NOMO-1 (cell line): ENCODE results near the gene TMA7B.
A peak's percentile ranks its signal among the peaks of the same experiment; 100 is the strongest.
"Not testable (repeated sequence)": the region's sequence is repeated elsewhere in the genome, so short reads cannot be mapped to it uniquely, and the experiment has no call there.

Experiments used
- DNase-seq, 2 experiments: peaks; one replicate each; lab custom pipeline; 2025; ENCODE audit not compliant: unreplicated experiment in 2 of 2; lab: John Stamatoyannopoulos, UW

TMA7B gene

DNA sequence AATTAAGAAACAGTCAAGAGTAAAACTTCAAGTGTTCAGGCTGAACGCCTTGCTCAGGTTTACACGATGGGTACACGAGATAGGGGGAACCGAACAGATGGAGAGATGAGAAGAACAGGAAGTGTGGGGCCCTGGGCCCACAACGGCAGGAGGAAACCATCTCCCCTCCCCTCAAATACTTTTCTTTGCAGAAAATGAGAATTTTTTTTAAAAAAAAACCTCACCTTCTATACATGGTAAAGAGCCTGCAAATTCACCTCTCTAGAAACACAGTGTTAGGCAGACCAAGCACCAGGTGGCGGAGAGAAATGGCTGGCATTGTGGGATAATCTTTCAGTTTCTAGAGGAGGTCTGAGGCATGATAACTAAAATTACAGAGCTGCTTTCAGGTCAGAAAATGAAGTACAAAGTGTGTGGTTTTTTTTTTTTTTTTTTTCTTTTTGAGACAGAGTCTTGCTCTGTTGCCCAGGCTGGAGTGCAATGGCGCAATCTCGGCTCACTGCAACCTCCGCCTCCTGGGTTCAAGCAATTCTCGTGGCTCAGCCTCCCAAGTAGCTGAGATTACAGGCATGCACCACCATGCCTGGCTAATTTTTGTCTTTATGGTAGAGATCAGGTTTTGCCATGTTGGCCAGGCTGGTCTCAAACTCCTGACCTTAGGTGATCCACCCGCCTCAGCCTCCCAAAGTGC, 8.4 kb upstream of the TMA7B start:
- DNase-seq = not testable (repeated sequence)

DNA sequence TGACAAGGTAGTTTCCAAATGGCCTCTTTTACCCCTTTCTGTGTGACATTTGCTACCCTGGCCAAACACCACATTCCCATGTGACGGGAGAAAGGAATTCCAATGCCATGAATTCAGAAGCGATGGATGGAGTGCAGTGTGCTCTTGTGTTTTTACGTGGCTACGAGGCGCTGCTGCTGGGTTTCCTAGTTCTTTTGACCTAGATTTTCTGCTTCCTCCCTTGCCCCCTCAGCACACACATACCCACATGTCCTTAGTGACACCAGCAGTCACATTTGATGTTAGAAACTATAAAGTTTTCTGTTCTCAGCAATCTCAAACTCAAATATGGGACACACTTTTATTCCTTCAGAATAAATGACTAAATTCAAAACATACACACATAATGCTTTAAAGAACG, 7.8 kb upstream of the TMA7B start:
- no peak for DNase-seq

DNA sequence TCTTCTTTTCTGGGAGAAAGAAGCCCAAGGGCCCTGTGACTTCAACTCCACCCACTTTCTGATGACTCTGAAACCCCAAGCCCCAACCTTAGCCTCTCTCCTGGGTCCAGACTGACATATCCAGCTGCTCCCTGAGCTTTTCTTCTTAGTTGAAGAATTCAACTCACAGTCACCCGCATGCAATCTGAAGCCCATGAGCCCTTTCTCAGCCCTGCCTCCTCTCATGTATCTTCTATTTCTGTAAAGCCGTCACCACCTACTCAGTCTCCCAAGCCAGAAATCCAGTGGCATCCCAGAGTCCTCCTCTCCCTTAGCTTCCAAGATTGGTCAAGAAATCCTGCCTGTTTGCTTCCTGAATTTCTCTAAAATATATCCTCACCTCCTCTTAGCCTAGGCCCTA, 7.1 kb upstream of the TMA7B start:
- no peak for DNase-seq

DNA sequence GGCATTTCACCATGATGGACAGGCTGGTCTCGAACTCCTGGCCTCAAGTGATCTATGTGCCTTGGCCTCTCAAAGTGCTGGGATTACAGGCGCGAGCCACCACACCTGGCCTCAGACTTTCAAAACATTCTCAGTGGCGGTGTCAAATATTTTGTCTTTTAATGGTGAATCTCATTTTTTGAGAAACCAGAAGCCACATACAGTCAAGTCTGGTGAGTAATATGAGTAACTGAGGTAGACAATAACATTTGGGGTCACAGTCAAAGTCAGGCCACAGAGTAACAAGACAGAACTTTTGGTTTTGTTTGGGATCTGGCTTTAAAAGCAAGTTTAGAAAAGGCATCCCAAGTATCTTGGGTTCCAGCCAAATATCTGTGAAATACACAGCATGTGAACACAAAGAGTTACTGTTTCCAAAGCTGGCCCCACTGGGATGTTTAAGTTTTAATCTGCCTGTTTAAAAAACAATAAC, 5.6 kb upstream of the TMA7B start:
- no peak for DNase-seq

DNA sequence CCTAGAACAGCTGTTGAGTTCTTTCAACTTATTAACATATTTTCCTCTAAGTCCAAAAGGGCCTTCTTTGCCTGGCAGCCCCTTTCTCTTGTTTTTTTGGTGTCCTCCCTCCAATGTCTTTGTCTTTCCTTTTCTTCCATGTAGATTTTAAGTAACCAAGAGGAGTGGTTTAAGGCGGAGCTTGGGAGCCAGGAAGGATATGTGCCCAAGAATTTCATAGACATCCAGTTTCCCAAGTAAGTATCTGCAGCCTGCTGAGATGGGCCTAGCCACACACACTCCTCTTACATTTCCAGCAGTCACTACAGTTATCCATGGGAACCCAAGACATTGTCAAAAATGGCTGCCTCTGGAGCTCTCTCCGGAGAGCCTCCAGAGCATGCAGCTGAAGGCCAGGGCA, 4.5 kb upstream of the TMA7B start:
- DNase-seq = no peak

DNA sequence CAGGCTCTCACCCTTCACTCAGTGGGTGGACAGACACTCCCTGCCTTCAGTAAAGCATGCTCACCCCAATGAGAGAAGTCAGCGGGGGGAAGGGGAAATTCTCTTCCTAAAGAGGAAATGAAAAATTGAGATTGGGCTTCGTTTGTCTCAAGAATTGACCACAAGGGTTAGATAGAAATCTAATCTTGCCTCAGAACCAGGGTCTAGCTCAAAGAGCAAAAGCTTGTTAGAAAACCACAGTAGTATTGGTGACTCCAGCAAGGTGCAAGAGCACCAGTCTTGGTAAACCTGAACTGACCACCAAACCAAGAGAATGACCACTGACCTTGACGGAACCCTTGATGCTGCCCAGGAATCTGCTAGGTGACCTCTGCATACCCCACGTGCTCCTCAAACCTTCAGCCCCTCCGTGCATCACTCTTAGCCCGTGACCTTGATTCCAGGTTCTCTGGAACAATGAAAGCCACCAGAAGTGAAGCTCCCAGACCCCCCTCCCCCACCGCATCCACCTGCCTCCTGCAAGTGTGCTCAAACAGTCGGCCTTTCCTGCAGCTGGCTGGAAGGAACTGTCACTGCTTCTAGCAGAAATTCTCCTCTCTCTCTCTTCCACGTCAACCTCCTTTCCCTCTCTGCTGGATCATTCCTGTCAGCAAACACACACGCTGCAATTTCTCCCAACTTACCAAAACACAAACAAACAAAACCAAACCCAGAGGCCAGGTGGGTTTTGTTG, 3.1 kb upstream of the TMA7B start:
- DNase-seq = peak; percentile 64 to 96

DNA sequence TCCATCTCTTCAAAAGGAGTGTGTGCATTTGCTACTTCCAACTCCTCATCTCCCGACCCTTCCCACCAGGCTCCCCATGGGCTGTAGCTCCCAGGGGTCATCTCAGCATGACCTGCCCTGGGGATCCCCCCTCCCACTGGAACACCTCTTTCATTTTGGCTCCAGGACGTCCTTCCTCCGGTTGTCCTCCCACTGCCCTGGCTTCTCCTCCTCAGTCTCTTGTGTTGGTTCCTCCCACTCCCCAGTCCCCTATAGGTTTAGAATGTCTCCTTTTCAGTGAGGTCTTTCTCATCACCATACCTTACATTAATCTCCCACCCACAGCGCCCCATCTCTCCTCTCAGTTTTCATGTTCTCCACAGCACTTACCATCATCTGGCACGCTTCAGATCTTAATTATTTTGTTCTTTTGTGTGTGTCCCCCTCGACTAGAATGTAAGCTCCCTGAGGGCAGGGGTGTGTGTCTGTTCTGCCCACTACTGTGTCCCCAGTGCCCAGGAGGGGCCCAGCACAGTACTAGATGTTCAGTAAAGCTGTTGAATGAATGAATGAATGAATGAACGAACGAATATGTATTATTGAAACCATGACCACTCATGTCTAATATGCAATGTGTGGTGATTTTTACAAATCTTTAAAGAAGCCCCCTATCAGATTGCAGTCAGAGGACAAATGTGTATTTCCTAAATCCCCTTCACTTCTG, 2.0 kb upstream of the TMA7B start:
- no peak for DNase-seq

DNA sequence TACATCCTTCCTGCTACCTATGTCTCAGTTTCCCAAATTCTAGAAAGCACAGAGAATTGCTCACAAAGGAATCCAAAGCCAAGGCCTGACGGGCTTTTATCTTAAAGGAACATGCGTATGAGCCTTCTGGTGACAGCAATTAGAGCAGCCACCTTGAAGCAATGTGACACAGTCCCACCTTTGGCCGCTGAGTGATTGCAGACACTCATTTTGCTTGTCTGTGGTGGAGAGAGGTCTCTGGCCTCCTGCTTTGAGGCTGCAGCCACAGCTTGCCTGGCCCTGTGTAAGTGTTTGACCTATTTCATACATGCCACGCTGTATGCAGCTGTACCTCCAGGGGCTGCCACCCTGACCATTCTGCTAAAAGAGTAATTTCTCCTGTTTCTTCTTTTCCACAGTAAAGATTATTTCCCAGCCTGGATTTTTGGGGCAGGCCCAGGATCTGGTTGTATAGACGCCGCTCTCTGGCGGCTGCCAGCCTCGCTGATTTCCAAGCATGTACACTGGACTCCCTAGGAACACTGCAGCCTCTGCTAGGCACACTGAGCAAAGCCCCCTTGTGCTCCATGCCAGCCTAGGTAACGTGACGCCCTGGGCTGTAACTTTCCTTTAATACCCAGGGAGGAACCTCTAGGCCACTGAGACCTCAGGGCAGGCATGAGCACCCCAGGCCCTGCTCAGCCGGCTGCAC, 1.1 kb upstream of the TMA7B start:
- no peak for DNase-seq

DNA sequence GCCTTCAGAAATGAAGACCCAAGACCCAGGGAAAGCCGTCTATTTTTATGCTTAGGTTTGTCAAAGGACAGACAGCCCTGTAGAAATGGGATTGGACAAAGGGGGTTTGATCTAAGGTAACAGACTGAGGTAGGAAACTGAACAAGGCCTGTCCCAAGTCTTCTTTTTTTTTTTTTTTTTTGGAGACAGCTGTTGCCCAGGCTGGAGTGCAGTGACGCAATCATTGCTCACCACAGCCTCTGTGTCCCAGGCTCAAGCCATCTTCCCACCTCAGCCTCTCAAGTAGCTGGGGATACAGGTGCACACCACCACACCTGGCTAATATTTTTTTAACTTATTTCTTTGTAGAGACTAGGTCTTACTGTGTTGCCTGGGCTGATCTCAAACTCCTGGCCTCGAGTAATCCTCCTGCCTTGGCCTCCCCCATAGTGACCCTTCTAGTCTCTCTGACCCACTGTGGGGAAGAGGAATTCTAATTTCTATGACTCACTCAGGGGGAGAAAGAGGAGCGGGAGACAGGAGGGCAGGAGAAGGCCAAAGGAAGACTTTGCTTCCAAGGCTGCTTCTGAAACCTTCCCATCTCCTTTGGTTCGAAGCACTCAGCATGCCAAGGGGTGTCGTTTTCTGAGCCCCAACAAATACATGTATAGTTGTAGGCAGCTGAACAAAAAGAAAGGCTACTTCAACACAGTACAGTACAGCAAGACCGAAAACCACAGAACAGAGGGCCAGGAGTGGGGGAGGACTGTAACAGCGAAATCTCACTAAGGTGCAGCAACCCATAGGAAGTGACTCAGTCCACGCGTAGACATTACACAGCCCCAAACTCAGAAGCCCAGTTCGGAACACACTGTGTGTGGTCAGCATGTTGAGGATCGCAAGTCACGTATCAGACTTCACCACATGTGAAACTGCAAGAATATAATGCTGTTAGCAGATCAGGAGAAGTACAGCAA, 872 bp downstream of the TMA7B start:
- DNase-seq = peak; percentile 96 to 97

DNA sequence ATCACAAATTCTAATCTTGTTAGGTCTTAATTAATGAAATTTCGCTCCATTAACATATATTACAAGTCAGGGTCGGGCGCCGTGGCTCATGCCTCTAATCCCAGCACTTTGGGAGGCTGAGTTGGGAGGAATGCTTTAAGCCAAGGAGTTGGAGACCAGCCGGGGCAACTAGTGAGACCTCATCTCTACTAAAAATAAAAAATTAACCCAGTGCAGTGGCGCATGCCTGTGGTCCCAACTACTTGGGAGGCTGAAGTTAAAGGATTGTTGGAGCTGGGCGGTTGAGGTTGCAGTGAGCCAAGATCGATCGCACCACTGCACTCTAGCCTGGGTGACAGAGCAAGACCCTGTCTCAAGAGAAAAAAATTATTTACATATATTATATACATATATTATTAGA, 1.9 kb downstream of the TMA7B start:
- no peak for DNase-seq

DNA sequence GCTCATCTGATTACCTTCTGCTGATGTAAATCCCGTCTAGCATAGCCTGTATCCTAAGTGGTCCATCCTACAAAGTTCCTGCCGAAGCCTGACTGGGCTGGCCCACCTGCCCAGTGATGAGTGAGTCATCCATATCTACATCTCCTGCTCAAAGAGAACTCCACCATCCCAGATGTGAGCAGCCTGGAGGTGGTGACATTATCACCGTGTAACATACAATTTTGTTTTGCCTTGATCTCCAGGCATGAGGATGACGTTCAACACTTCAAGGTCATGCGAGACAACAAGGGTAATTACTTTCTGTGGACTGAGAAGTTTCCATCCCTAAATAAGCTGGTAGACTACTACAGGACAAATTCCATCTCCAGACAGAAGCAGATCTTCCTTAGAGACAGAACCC, 5.6 kb downstream of the TMA7B start:
- DNase-seq = no peak

DNA sequence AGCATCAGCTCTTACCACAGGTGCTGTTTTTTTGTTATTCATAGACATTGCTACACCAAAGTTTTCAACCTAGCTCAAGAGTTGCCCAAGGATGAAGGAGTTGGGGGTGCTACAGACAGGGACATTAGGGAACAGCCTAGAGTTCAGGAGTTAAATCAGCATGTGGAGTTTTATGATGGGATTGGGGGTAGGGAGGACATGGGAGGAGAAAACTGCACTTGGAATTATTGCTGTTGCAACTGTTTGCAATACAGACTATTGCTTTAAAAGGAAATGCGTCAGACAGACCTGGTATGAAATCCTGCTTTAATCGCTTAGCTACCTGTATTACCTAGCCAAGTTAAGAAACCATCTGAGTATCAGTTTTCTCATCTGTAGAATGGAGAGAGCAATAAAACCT, 6.3 kb downstream of the TMA7B start:
- DNase-seq = no peak

DNA sequence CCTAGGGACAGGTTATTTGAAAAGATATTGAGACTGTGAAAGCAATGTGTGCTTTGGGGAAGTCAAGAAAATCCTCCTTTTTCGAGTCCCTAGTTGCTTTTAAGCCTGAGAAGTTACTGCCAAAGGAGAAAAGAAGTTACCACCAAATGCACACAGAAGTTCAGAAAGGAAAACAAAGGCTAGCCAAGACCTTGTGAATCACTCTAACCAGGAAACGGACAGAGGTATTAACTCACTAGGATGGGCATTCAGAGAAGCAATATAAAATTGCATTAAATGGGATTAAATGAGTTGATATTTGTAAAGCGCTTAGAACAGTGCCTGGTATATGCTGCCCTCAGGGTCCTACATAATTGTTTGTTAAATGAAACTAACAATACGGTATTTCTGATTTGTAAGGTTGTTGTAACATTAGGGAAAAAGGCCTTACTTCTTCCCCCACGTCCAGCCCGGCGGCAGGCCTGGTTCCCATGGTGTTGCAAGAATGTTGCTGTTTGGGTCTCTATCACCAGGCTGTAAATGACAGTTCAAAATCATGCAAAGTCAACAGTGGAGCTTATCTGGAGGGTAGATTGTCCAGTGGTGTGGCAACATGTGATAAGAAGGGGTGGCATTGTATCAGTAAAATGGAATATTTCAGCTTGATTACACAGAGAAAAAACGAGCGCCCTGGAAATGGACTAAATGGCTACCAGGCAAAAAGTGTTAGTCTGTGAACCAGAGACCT, 7.1 kb downstream of the TMA7B start:
- no peak for DNase-seq

DNA sequence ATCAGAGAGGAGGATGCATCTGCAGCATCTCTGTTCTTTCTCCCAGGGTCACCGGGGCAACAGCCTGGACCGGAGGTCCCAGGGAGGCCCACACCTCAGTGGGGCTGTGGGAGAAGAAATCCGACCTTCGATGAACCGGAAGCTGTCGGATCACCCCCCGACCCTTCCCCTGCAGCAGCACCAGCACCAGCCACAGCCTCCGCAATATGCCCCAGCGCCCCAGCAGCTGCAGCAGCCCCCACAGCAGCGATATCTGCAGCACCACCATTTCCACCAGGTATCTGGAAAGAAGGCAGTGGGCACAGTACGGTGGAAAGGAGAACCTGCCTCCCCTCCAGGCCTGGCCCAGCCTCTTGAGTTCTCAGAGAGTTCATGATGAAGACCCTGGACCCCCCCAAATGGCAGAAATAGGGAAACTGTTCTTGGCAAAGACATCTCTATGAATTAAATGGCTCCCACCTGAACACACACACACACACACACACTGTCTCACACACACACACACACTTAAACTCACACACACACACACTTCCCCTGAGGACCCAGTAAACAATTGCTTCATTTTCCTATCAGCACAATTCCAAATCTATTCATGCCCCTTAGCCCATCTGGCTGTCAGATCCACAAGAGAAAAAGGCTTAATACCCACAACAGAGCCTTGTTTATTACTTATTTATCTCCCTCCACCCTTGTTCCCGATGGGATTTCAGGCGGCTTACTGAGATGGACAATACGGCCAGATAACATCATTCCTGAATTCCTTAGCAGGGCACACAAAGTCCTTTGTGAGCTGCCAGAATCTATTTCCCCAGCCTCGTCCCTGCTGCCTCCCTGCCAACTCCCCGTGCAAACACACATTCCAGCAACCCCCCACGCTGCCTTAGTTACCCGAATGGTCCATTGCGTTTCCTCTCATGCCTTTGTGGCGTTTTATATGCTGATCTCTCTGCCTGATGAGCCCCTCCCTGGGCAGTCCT, 8.1 kb downstream of the TMA7B start:
- no peak for DNase-seq

DNA sequence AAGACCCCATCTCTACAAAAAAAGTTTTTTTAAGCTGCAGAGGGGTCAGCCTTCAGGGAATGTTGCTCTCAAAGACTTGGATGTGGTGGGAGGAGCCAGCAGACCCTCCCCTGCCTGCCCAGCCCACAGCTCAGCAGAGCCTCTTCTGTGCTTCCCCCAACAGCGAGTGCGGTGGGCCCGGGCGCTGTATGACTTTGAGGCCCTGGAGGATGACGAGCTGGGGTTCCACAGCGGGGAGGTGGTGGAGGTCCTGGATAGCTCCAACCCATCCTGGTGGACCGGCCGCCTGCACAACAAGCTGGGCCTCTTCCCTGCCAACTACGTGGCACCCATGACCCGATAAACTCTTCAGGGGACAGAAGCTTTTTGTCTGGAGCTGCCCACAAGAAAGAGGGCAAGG, 10.5 kb downstream of the TMA7B start:
- no peak for DNase-seq

DNA sequence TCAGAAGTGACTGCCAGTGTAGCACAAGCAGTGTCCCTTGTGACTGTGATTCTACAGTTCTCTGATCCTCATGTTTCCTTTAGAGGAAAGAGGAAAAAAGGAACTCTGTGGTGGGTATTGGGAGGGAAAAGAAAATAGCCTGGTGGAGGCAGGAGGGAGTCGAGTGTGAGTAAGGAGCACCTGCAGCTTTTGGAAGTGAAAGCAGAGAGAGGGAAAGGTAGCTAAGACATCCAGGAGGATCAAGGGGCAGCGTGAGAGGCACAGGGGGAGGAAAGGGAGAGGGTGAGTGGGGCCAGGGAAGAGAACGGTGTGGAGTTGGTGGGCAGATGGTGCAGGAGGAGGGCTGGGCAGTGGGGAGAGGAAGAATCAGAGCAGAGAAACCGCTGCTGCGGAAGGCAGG, 12.4 kb downstream of the TMA7B start:
- DNase-seq = no peak

DNA sequence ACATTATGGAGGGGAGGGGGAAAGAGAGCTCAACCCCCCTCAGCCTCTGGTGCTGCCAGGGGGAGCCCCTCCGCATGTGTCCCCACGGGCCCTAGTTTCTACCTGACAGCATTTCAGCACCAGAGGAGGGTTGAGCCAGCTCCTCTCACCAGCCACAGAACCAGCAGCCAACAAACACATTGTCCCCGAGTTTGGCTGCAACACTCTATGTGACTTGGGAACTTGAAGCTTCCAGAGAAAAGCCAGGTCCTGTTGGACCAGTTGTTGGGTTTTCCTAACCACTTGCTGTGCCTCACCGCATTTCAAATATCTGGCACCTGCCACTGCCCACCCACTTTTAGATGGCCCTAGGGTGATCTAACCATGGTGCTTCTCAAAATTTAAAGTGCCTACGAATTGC, 13.5 kb downstream of the TMA7B start:
- DNase-seq = no peak

DNA sequence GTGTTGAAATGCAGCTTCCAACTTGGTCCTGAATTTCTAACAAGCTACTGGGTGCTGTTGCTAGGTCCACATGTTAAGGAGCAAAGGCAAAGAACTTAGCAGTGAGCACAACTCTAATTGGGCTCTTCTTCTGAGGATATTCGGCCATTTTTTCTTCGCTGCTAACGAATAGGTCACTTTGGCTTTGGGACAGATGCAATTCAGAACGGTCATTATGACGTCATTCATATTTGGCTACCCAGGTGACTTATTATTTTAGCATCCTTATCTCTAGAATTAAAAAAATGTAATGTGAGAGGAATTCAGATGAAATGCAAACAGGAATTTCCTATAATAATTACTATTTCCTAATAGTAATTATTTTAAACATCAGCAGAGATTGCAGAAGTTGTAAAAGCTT, 13.9 kb downstream of the TMA7B start:
- DNase-seq = no peak
